Loucy (cell line): ENCODE results near the gene ZNF417.

Experiments used
- H2AFZ ChIP-seq: fragments of 200-600 bp; sonication (generic); 2 replicates; pipeline ENCODE4 v1.6.0; 2016; ENCODE audit warnings: antibody characterized with exemption, mild to moderate bottlenecking, low read length, moderate library complexity
- H3F3A ChIP-seq: fragments of 200-600 bp; 2 replicates; pipeline ENCODE4 v1.6.0; 2016; ENCODE audit warnings: antibody characterized with exemption, low read depth, mild to moderate bottlenecking
- H3K27me3 ChIP-seq: fragments of 200-600 bp; sonication (generic); 2 replicates; pipeline ENCODE4 v1.6.1; 2014; ENCODE audit warnings: low read length, mild to moderate bottlenecking; ENCODE audit not compliant: insufficient read depth, poor library complexity, severe bottlenecking
- H3K36me3 ChIP-seq: fragments of 200-600 bp; sonication (generic); 2 replicates; pipeline ENCODE4 v1.6.1; 2016; ENCODE audit warnings: low read length; ENCODE audit not compliant: insufficient read depth
- H3K4me1 ChIP-seq: fragments of 200-600 bp; sonication (generic); 2 replicates; pipeline ENCODE4 v1.5.1; 2014; ENCODE audit warnings: low read length, mild to moderate bottlenecking; ENCODE audit not compliant: insufficient read depth, poor library complexity, severe bottlenecking
- H3K4me2 ChIP-seq: fragments of 200-600 bp; sonication (generic); 2 replicates; pipeline ENCODE4 v1.6.0; 2014; ENCODE audit warnings: antibody characterized with exemption, low read length, low read depth, mild to moderate bottlenecking; ENCODE audit not compliant: poor library complexity, severe bottlenecking
- H3K4me3 ChIP-seq: fragments of 200-600 bp; sonication (generic); 2 replicates; pipeline ENCODE4 v1.5.1; 2014; ENCODE audit warnings: low read length, mild to moderate bottlenecking, mixed read lengths; ENCODE audit not compliant: poor library complexity, severe bottlenecking
- H3K79me2 ChIP-seq: fragments of 200-600 bp; sonication (generic); 2 replicates; pipeline ENCODE4 v1.6.1; 2014; ENCODE audit warnings: low read length; ENCODE audit not compliant: insufficient read depth
- H3K9ac ChIP-seq: fragments of 200-600 bp; sonication (generic); 2 replicates; pipeline ENCODE4 v1.6.0; 2014; ENCODE audit warnings: mild to moderate bottlenecking, low read depth, low read length, moderate library complexity; ENCODE audit not compliant: poor library complexity, severe bottlenecking
- H3K9me2 ChIP-seq: fragments of 200-600 bp; sonication (generic); replicated peaks from 2 replicates; pipeline ENCODE4 v1.6.1; 2016; ENCODE audit warnings: low read depth, low read length, mixed read lengths
- H3K9me3 ChIP-seq: fragments of 200-600 bp; sonication (generic); 2 replicates; pipeline ENCODE4 v1.6.1; 2014; ENCODE audit warnings: mild to moderate bottlenecking, antibody characterized with exemption, low read length, low read depth; ENCODE audit not compliant: insufficient read depth
- H4K20me1 ChIP-seq: fragments of 200-600 bp; sonication (generic); 2 replicates; pipeline ENCODE4 v1.6.0; 2014; ENCODE audit warnings: antibody characterized with exemption, low read length, mild to moderate bottlenecking; ENCODE audit not compliant: insufficient read depth, poor library complexity, severe bottlenecking
- CTCF ChIP-seq: fragments of 200-600 bp; sonication (generic); conservative IDR thresholded peaks from 2 replicates; pipeline ENCODE4 v1.5.1; 2014; ENCODE audit warnings: mild to moderate bottlenecking, antibody characterized with exemption, low read length
- EZH2phosphoT487 ChIP-seq: fragments of 200-600 bp; IDR thresholded peaks from 2 replicates; pipeline ENCODE4 v1.6.1; 2018; ENCODE audit warnings: antibody characterized with exemption, mild to moderate bottlenecking, moderate library complexity, borderline replicate concordance

ZNF417 gene

DNA sequence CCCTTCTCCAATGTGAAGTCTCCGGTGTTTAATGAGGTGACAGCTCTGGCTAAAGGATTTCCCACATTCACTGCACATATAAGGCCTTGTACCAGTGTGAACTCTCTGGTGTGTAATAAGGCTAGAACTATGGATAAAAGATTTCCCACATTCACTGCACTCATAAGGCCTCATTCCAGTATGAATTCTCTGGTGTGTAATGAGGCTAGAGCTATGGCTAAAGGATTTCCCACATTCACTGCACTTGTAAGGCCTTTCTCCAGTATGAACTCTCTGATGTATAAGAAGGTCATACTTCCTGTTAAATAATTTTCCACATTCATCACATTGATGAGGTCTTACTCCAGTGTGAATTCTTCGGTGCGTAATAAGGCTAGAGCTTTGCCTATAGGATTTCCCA, 25.2 kb upstream of the ZNF417 start:
- Histone ChIP-seq H3K4me1 (peaks cover 17% of the 10 kb centered on the region), H3K9me3 (peaks cover 5% of the 10 kb centered on the region; the same call in 1 of the 2 replicates), H3K4me3 (no peak overlapping the region), H3K9ac (no peak overlapping the region), H3F3A (no peaks in the 10 kb centered on the region), H3K27me3 (no peaks in the 10 kb centered on the region), H3K9me2 (no peaks in the 10 kb centered on the region), H2AFZ (no peak overlapping the region), H4K20me1 (peaks cover 22% of the 10 kb centered on the region), H3K4me2 (no peak overlapping the region), H3K36me3 (peaks cover 43% of the 10 kb centered on the region), H3K79me2 (peaks cover 61% of the 10 kb centered on the region)
- no peak for TF ChIP-seq EZH2phosphoT487
- no peak for TF ChIP-seq CTCF

DNA sequence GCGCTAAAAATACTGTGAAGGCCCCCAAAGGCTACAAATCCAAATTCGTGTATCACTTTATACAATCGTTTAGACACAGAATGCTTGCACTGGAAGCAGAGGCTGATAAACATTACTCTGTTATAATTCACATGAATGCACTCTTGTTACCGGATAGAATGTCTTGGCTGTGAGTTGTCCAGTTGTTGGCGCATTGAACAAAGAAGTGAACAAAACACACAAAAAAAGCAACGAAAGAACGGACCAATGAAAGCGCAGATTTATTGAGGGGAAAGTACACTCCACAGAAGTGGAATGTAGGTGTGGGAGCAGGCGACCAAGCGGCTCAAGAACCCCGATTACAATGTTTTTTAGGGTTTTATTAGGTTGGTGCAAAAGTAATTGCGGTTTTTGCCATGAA, 19.3 kb upstream of the ZNF417 start:
- no peaks in the 10 kb centered on the region for H3K27me3 ChIP-seq
- no peaks in the 10 kb centered on the region for H3K9me2 ChIP-seq
- H3K4me2 ChIP-seq = no peak overlapping the region
- H3K9ac ChIP-seq = no peak overlapping the region
- H2AFZ ChIP-seq = no peak overlapping the region
- no peak overlapping the region for H3K4me3 ChIP-seq
- H4K20me1 ChIP-seq = no peaks in the 10 kb centered on the region
- no peak for TF ChIP-seq EZH2phosphoT487
- no peak for TF ChIP-seq CTCF
- no peaks in the 10 kb centered on the region for H3K4me1 ChIP-seq
- peaks cover 9% of the 10 kb centered on the region; the same call in 1 of the 2 replicates for H3K36me3 ChIP-seq
- H3K79me2 ChIP-seq = peaks cover 4% of the 10 kb centered on the region; the same call in 1 of the 2 replicates
- H3K9me3 ChIP-seq = no peaks in the 10 kb centered on the region; the same call in 1 of the 2 replicates
- H3F3A ChIP-seq = no peaks in the 10 kb centered on the region

- Histone ChIP-seq H3F3A (no peaks in the 10 kb centered on the region), H4K20me1 (no peaks in the 10 kb centered on the region), H2AFZ (no peak within 1 kb of the TSS), H3K79me2 (peaks cover 4% of the 10 kb centered on the region; the same call in 1 of the 2 replicates), H3K9ac (peak within 1 kb of the TSS; percentile 65), H3K9me3 (no peaks in the 10 kb centered on the region; the same call in 1 of the 2 replicates), H3K4me1 (no peaks in the 10 kb centered on the region), H3K4me2 (peak within 1 kb of the TSS; percentile 13), H3K4me3 (peak within 1 kb of the TSS; percentile 68), H3K27me3 (no peaks in the 10 kb centered on the region), H3K36me3 (peaks cover 3% of the 10 kb centered on the region; the same call in 1 of the 2 replicates), H3K9me2 (no peaks in the 10 kb centered on the region)
- TF ChIP-seq CTCF (no peak), EZH2phosphoT487 (no peak)
Observed at GRCh38 chr19:57934820-57935665, 18.7 kb upstream of the ZNF417 start, which contains the start of gene ZNF418. TSS of gene ZNF418 (minus strand) at chr19:57935402. CDS start at chr19:57933822, 1,580 bp downstream.
